ENCODE results near the gene GPR137.

GPR137 gene

GRCh38 chr11:64284048-64284961, 1.3 kb upstream of the GPR137 start, which contains the start of gene BAD:
TSS of gene BAD (minus strand) at chr11:64284665. CDS start at chr11:64284368, 297 bp downstream.
- Histone ChIP-seq H3K27me3 (ENCODE audit: control insufficient read depth in 1 of 2, insufficient read depth in 2 of 2, low read length in 2 of 2) (no peaks in the 10 kb centered on the region), H3K4me1 (ENCODE audit: insufficient read depth, low read length) (peaks cover 19% of the 10 kb centered on the region), H3K9me3 (ENCODE audit: low read length) (no peaks in the 10 kb centered on the region), H3K9ac (ENCODE audit: low read length) (peak within 1 kb of the TSS; percentile 93), H3K27ac (ENCODE audit: low read depth, low read length) (peak within 1 kb of the TSS; percentile 100), H3K36me3 (ENCODE audit: insufficient read depth, low read length) (peaks cover 10% of the 10 kb centered on the region), H3K4me3 (ENCODE audit: low read depth in 1 of 2, low read length in 2 of 2) (peak within 1 kb of the TSS; percentile 79 to 94)

- peaks cover 12 to 16% of the 10 kb centered on the region in 2 donors for H3K27me3 ChIP-seq (ENCODE audit: control insufficient read depth in 1 of 2, insufficient read depth in 2 of 2, low read length in 2 of 2)
- peak overlapping the region; percentile 79 to 94 for H3K4me3 ChIP-seq (ENCODE audit: low read depth in 1 of 2, low read length in 2 of 2)
- H3K4me1 ChIP-seq (ENCODE audit: insufficient read depth, low read length) = peaks cover 19% of the 10 kb centered on the region
- H3K27ac ChIP-seq (ENCODE audit: low read depth, low read length) = peak overlapping the region; percentile 100
- H3K9me3 ChIP-seq (ENCODE audit: low read length) = no peaks in the 10 kb centered on the region
- H3K9ac ChIP-seq (ENCODE audit: low read length) = no peak overlapping the region
- H3K36me3 ChIP-seq (ENCODE audit: insufficient read depth, low read length) = peaks cover 10% of the 10 kb centered on the region
Measured at GRCh38 chr11:64285885-64286800, 495 bp downstream of the GPR137 start.

- Histone ChIP-seq H3K36me3 (ENCODE audit: insufficient read depth, low read length) (peaks cover 5% of the 10 kb centered on the region), H3K27ac (ENCODE audit: low read depth, low read length) (no peak overlapping the region), H3K27me3 (ENCODE audit: control insufficient read depth in 1 of 2, insufficient read depth in 2 of 2, low read length in 2 of 2) (peaks cover 14 to 21% of the 10 kb centered on the region in 2 donors), H3K9me3 (ENCODE audit: low read length) (no peaks in the 10 kb centered on the region), H3K4me1 (ENCODE audit: insufficient read depth, low read length) (peaks cover 19% of the 10 kb centered on the region), H3K4me3 (ENCODE audit: low read depth in 1 of 2, low read length in 2 of 2) (no peak overlapping the region), H3K9ac (ENCODE audit: low read length) (no peak overlapping the region)
Measured at GRCh38 chr11:64286801-64287159, 1.1 kb downstream of the GPR137 start.

GRCh38 chr11:64287676-64288352, 2.2 kb downstream of the GPR137 start:
- Histone ChIP-seq H3K36me3 (ENCODE audit: insufficient read depth, low read length) (no peaks in the 10 kb centered on the region), H3K27ac (ENCODE audit: low read depth, low read length) (no peak overlapping the region), H3K27me3 (ENCODE audit: control insufficient read depth in 1 of 2, insufficient read depth in 2 of 2, low read length in 2 of 2) (peaks cover 18 to 32% of the 10 kb centered on the region in 2 donors), H3K4me3 (ENCODE audit: low read depth in 1 of 2, low read length in 2 of 2) (no peak overlapping the region), H3K4me1 (ENCODE audit: insufficient read depth, low read length) (peaks cover 19% of the 10 kb centered on the region), H3K9ac (ENCODE audit: low read length) (no peak overlapping the region), H3K9me3 (ENCODE audit: low read length) (no peaks in the 10 kb centered on the region)

GRCh38 chr11:64288353-64288750, 2.7 kb downstream of the GPR137 start:
- H3K36me3 ChIP-seq (ENCODE audit: insufficient read depth, low read length) = no peaks in the 10 kb centered on the region
- no peak overlapping the region for H3K9ac ChIP-seq (ENCODE audit: low read length)
- H3K27me3 ChIP-seq (ENCODE audit: control insufficient read depth in 1 of 2, insufficient read depth in 2 of 2, low read length in 2 of 2) = peaks cover 24 to 36% of the 10 kb centered on the region in 2 donors
- H3K4me1 ChIP-seq (ENCODE audit: insufficient read depth, low read length) = peaks cover 14% of the 10 kb centered on the region
- H3K27ac ChIP-seq (ENCODE audit: low read depth, low read length) = no peak overlapping the region
- no peak overlapping the region for H3K4me3 ChIP-seq (ENCODE audit: low read depth in 1 of 2, low read length in 2 of 2)
- no peaks in the 10 kb centered on the region for H3K9me3 ChIP-seq (ENCODE audit: low read length)

- Histone ChIP-seq H3K9me3 (ENCODE audit: low read length) (no peaks in the 10 kb centered on the region), H3K4me1 (ENCODE audit: insufficient read depth, low read length) (peaks cover 7% of the 10 kb centered on the region), H3K4me3 (ENCODE audit: low read depth in 1 of 2, low read length in 2 of 2) (no peak overlapping the region), H3K27me3 (ENCODE audit: control insufficient read depth in 1 of 2, insufficient read depth in 2 of 2, low read length in 2 of 2) (peaks cover 24 to 43% of the 10 kb centered on the region in 2 donors), H3K27ac (ENCODE audit: low read depth, low read length) (no peak overlapping the region), H3K36me3 (ENCODE audit: insufficient read depth, low read length) (no peaks in the 10 kb centered on the region), H3K9ac (ENCODE audit: low read length) (no peak overlapping the region)
Measured at GRCh38 chr11:64289002-64289564, 3.4 kb downstream of the GPR137 start.

GRCh38 chr11:64290352-64291261, 5.0 kb downstream of the GPR137 start:
- H3K27me3 ChIP-seq (ENCODE audit: control insufficient read depth in 1 of 2, insufficient read depth in 2 of 2, low read length in 2 of 2) = peaks cover 32 to 56% of the 10 kb centered on the region in 2 donors
- no peak overlapping the region for H3K4me3 ChIP-seq (ENCODE audit: low read depth in 1 of 2, low read length in 2 of 2)

GRCh38 chr11:64291262-64291751, 5.7 kb downstream of the GPR137 start, which contains the start of gene KCNK4:
TSS of gene KCNK4 (plus strand) at chr11:64291302. CDS start at chr11:64293019, 1,717 bp downstream.
- no peaks in the 10 kb centered on the region for H3K9me3 ChIP-seq (ENCODE audit: low read length)
- peaks cover 1% of the 10 kb centered on the region for H3K4me1 ChIP-seq (ENCODE audit: insufficient read depth, low read length)
- H3K4me3 ChIP-seq (ENCODE audit: low read depth in 1 of 2, low read length in 2 of 2) = peak within 1 kb of the TSS in 1 of 2 donors; percentile 42
- no peak within 1 kb of the TSS for H3K27ac ChIP-seq (ENCODE audit: low read depth, low read length)
- peaks cover 39 to 63% of the 10 kb centered on the region in 2 donors for H3K27me3 ChIP-seq (ENCODE audit: control insufficient read depth in 1 of 2, insufficient read depth in 2 of 2, low read length in 2 of 2)
- no peak within 1 kb of the TSS for H3K9ac ChIP-seq (ENCODE audit: low read length)
- no peaks in the 10 kb centered on the region for H3K36me3 ChIP-seq (ENCODE audit: insufficient read depth, low read length)

More at GRCh38 chr11:64290352-64291261, 5.0 kb downstream of the GPR137 start:
- H3K36me3 ChIP-seq (ENCODE audit: insufficient read depth, low read length) = no peaks in the 10 kb centered on the region
- H3K4me1 ChIP-seq (ENCODE audit: insufficient read depth, low read length) = peaks cover 6% of the 10 kb centered on the region
- no peak overlapping the region for H3K9ac ChIP-seq (ENCODE audit: low read length)
- no peak overlapping the region for H3K27ac ChIP-seq (ENCODE audit: low read depth, low read length)
- H3K9me3 ChIP-seq (ENCODE audit: low read length) = no peaks in the 10 kb centered on the region

GRCh38 chr11:64291752-64292459, 6.3 kb downstream of the GPR137 start:
- peaks cover 44 to 69% of the 10 kb centered on the region in 2 donors for H3K27me3 ChIP-seq (ENCODE audit: control insufficient read depth in 1 of 2, insufficient read depth in 2 of 2, low read length in 2 of 2)
- peak overlapping the region in 1 of 2 donors; percentile 42 for H3K4me3 ChIP-seq (ENCODE audit: low read depth in 1 of 2, low read length in 2 of 2)
- H3K36me3 ChIP-seq (ENCODE audit: insufficient read depth, low read length) = no peaks in the 10 kb centered on the region
- no peak overlapping the region for H3K9ac ChIP-seq (ENCODE audit: low read length)
- H3K9me3 ChIP-seq (ENCODE audit: low read length) = no peaks in the 10 kb centered on the region
- no peak overlapping the region for H3K27ac ChIP-seq (ENCODE audit: low read depth, low read length)
- no peaks in the 10 kb centered on the region for H3K4me1 ChIP-seq (ENCODE audit: insufficient read depth, low read length)
